H1 (cell line): ENCODE results near the gene TNNI2. TPM values are rescaled to one million over a fixed set of nuclear protein-coding genes. Genes with fewer than 3 reads are reported as not detected.

Source experiments
- CTCF ChIA-PET: fragments of 300-600 bp; sonication (Branson Sonifier 250); formaldehyde crosslinking; loops from one replicate; lab custom pipeline; 2021; ENCODE audit not compliant: partially characterized antibody; lab: Charles Lee
- POLR2A ChIA-PET: fragments of 300-600 bp; sonication (Branson Sonifier 250); formaldehyde crosslinking; loops from one replicate; lab custom pipeline; 2021; ENCODE audit warnings: inconsistent platforms; ENCODE audit not compliant: partially characterized antibody; lab: Charles Lee
- DNase-seq, 2 experiments: peaks; one replicate each; pipeline versions ENCODE4 v3.0.0 to v3.0.0-alpha.2; 2010 to 2022; ENCODE audit warnings: low spot score in 2 of 2, low read depth in 1 of 2, mixed read lengths in 1 of 2
- FAIRE-seq: peaks from 2 replicates; lab custom pipeline; 2011; peaks lifted over from hg19 to GRCh38; lab: Jason Lieb, UNC
- H2AFZ ChIP-seq: 2 replicates; pipeline ENCODE4 v1.8.1; 2012; ENCODE audit warnings: low read length, inconsistent platforms
- H2AK5ac ChIP-seq: 2 replicates; pipeline ENCODE4 v1.6.1; 2013; ENCODE audit warnings: low read depth, low read length
- H2BK120ac ChIP-seq: replicated peaks from 2 replicates; pipeline ENCODE3; 2013; ENCODE audit warnings: low read depth, low read length, inconsistent platforms
- H2BK12ac ChIP-seq: 2 replicates; pipeline ENCODE4 v1.6.1; 2013; ENCODE audit warnings: low read depth, low read length
- H2BK15ac ChIP-seq: 2 replicates; pipeline ENCODE4 v1.6.1; 2013; ENCODE audit warnings: low read length
- H2BK20ac ChIP-seq: 2 replicates; pipeline ENCODE4 v1.6.1; 2013; ENCODE audit warnings: low read length
- H2BK5ac ChIP-seq: 2 replicates; pipeline ENCODE4 v1.6.1; 2013; ENCODE audit warnings: low read depth, low read length
- H3K14ac ChIP-seq: 2 replicates; pipeline ENCODE4 v1.6.1; 2013; ENCODE audit warnings: inconsistent platforms; ENCODE audit not compliant: insufficient read length
- H3K18ac ChIP-seq: 2 replicates; pipeline ENCODE4 v1.6.1; 2013; ENCODE audit warnings: low read length; ENCODE audit errors: extremely low read depth
- H3K23ac ChIP-seq: 2 replicates; pipeline ENCODE4 v1.6.1; 2013; ENCODE audit warnings: inconsistent platforms; ENCODE audit not compliant: insufficient read length
- H3K23me2 ChIP-seq: 2 replicates; pipeline ENCODE4 v1.6.1; 2013; ENCODE audit warnings: low read depth, low read length
- H3K27ac ChIP-seq: 2 replicates; pipeline ENCODE4 v1.6.1; 2011; ENCODE audit warnings: low read depth, low read length, inconsistent platforms
- H3K27me3 ChIP-seq, 4 experiments: replicated peaks in 1 of 4; 1 replicate in 1 of 4; 2 replicates in 3 of 4; pipeline versions ENCODE4 v1.6.1 to v1.8.1; 2011 to 2013; ENCODE audit warnings: low read length in 3 of 4, mild to moderate bottlenecking in 3 of 4, inconsistent platforms in 2 of 4, mixed read lengths in 2 of 4, moderate library complexity in 1 of 4; ENCODE audit not compliant: control insufficient read depth in 3 of 4, insufficient read depth in 3 of 4; ENCODE audit errors: extremely low read depth in 1 of 4
- H3K36me3 ChIP-seq, 4 experiments: 2 replicates each; pipeline versions ENCODE4 v1.6.1 to v1.8.1; 2011 to 2013; ENCODE audit warnings: mild to moderate bottlenecking in 4 of 4, low read length in 3 of 4, moderate library complexity in 2 of 4, control low read depth in 1 of 4, inconsistent platforms in 1 of 4; ENCODE audit not compliant: insufficient read depth in 4 of 4, control insufficient read depth in 2 of 4
- H3K4ac ChIP-seq: replicated peaks from 2 replicates; pipeline ENCODE3; 2013; ENCODE audit warnings: low read length, low read depth, mixed read lengths, inconsistent platforms; ENCODE audit not compliant: insufficient read length
- H3K4me1 ChIP-seq, 4 experiments: replicated peaks in 1 of 4; 1 replicate in 1 of 4; 2 replicates in 3 of 4; pipeline versions ENCODE4 v1.6.1 to v1.8.1; 2011 to 2013; ENCODE audit warnings: low read length in 3 of 4, inconsistent platforms in 2 of 4, mixed read lengths in 1 of 4; ENCODE audit not compliant: insufficient read depth in 4 of 4, control insufficient read depth in 3 of 4
- H3K4me2 ChIP-seq, 2 experiments: 2 replicates each; pipeline versions ENCODE4 v1.6.1 to v1.8.1; 2011 to 2013; ENCODE audit warnings: low read depth in 2 of 2, low read length in 2 of 2, control low read depth in 1 of 2, inconsistent platforms in 1 of 2, mild to moderate bottlenecking in 1 of 2; ENCODE audit not compliant: insufficient read depth in 1 of 2
- H3K4me3 ChIP-seq, 4 experiments: fragments of 200-600, 300-600 bp in 1 of 4; sonication (generic), shearing (Covaris generic), sonication (Bioruptor Twin) in 1 of 4; 2 replicates each; pipeline versions ENCODE4 v1.5.1 to v1.8.1; 2011 to 2016; ENCODE audit warnings: low read length in 4 of 4, low read depth in 3 of 4, control low read depth in 2 of 4, inconsistent platforms in 2 of 4, mild to moderate bottlenecking in 2 of 4, mixed read lengths in 1 of 4, moderate library complexity in 1 of 4; ENCODE audit not compliant: insufficient read depth in 2 of 4; ENCODE audit errors: extremely low read depth in 1 of 4
- H3K56ac ChIP-seq: replicated peaks from 2 replicates; pipeline ENCODE3; 2013; ENCODE audit warnings: low read depth, mild to moderate bottlenecking, mixed read lengths, low read length, inconsistent platforms; ENCODE audit not compliant: insufficient read length
- H3K79me1 ChIP-seq: 2 replicates; pipeline ENCODE4 v1.6.1; 2013; ENCODE audit warnings: low read depth, low read length, control low read depth
- H3K79me2 ChIP-seq, 2 experiments: 2 replicates each; pipeline versions ENCODE4 v1.6.1 to v1.8.1; 2012 to 2013; ENCODE audit warnings: low read length in 2 of 2, mild to moderate bottlenecking in 2 of 2, inconsistent platforms in 1 of 2; ENCODE audit not compliant: insufficient read depth in 2 of 2, control insufficient read depth in 1 of 2
- H3K9ac ChIP-seq, 4 experiments: replicated peaks in 1 of 4; 1 replicate in 1 of 4; 2 replicates in 3 of 4; pipeline versions ENCODE4 v1.6.1 to v1.8.1; 2011 to 2013; ENCODE audit warnings: low read depth in 3 of 4, low read length in 3 of 4, control low read depth in 2 of 4, mild to moderate bottlenecking in 2 of 4, moderate library complexity in 2 of 4, inconsistent platforms in 1 of 4; ENCODE audit errors: extremely low read depth in 1 of 4
- H3K9me3 ChIP-seq, 2 experiments: 2 replicates each; pipeline versions ENCODE4 v1.6.1 to v1.8.1; 2012 to 2013; ENCODE audit warnings: mild to moderate bottlenecking in 2 of 2, moderate library complexity in 2 of 2, control low read depth in 1 of 2, inconsistent platforms in 1 of 2, low read depth in 1 of 2, low read length in 1 of 2, mixed read lengths in 1 of 2; ENCODE audit not compliant: insufficient read depth in 2 of 2
- H4K20me1 ChIP-seq, 2 experiments: replicated peaks in 1 of 2; 2 replicates each; pipeline versions ENCODE3 to v1.8.1; 2011 to 2013; ENCODE audit warnings: inconsistent platforms in 2 of 2, low read length in 2 of 2, mild to moderate bottlenecking in 1 of 2; ENCODE audit not compliant: insufficient read depth in 2 of 2, control insufficient read depth in 1 of 2
- H4K5ac ChIP-seq: 2 replicates; pipeline ENCODE4 v1.6.1; 2013; ENCODE audit warnings: low read length, low read depth, mixed read lengths, inconsistent platforms; ENCODE audit not compliant: insufficient read length
- H4K8ac ChIP-seq: 2 replicates; pipeline ENCODE4 v1.8.0; 2013; ENCODE audit warnings: mild to moderate bottlenecking, moderate library complexity, low read length, inconsistent platforms; ENCODE audit not compliant: insufficient read depth; ENCODE audit errors: extremely low read depth
- H4K91ac ChIP-seq: replicated peaks from 2 replicates; pipeline ENCODE3; 2013; ENCODE audit warnings: low read length, mixed read lengths, inconsistent platforms; ENCODE audit not compliant: insufficient read length
- EZH2 ChIP-seq: fragments of 200-600 bp; sonication (generic); IDR thresholded peaks from 2 replicates; pipeline ENCODE4 v1.7.1; 2012; ENCODE audit warnings: low read depth, mild to moderate bottlenecking, moderate library complexity, low read length, inconsistent platforms; ENCODE audit not compliant: severe bottlenecking
- NRF1 ChIP-seq: IDR thresholded peaks from 2 replicates; pipeline ENCODE4 v1.6.1; 2011; ENCODE audit warnings: mild to moderate bottlenecking, low read depth, low read length, improper control_type of control experiment
- POLR2AphosphoS5 ChIP-seq: IDR thresholded peaks from 2 replicates; pipeline ENCODE4 v1.6.1; 2011; ENCODE audit warnings: low read depth, low read length
- RAD21 ChIP-seq, 2 experiments: IDR thresholded peaks in 1 of 2; conservative IDR thresholded peaks in 1 of 2; 2 replicates each; pipeline ENCODE4 v1.6.1; 2011; ENCODE audit warnings: low read depth in 2 of 2, low read length in 2 of 2, improper control_type of control experiment in 1 of 2, inconsistent platforms in 1 of 2, mild to moderate bottlenecking in 1 of 2, moderate library complexity in 1 of 2
- TCF12 ChIP-seq: IDR thresholded peaks from 2 replicates; pipeline ENCODE4 v1.6.1; 2011; ENCODE audit warnings: low read depth, mild to moderate bottlenecking, low read length
- WGBS, 2 experiments: shearing (Covaris generic) in 1 of 2; methylation state at CpG; one replicate each; pipeline versions ENCODE4 v1.1.6 to v1.1.7; 2013 to 2015; ENCODE audit warnings: low lambda C conversion rate in 2 of 2, mixed read lengths in 2 of 2, inconsistent platforms in 1 of 2, low coverage in 1 of 2, missing lambda C conversion rate in 1 of 2; ENCODE audit not compliant: insufficient replicate concordance in 2 of 2, insufficient coverage in 1 of 2, insufficient read length in 1 of 2; ENCODE audit errors: extremely low coverage in 1 of 2, missing lambda C conversion rate in 1 of 2; 5-methylcytosine and 5-hydroxymethylcytosine counted together
- polyA plus RNA-seq, 7 experiments: library from polyadenylated mRNA; depleted of rRNA in 3 of 7; stranded (reverse) in 5 of 7; unstranded in 2 of 7; fragments of >200 nt in 5 of 7; fragments of 200-250 nt in 2 of 7; gene quantifications; 1 replicate in 5 of 7; 2 replicates in 1 of 7; 4 replicates in 1 of 7; pipeline versions ENCODE4 v1.2.1 to v1.2.3, GENCODE V29; 2011 to 2013; ENCODE audit warnings: missing spikeins in 2 of 7, mixed read lengths in 2 of 7
- total RNA-seq: library from RNA; stranded (reverse); fragmentation: NEBNext Ultra II Directional; extraction: Animal tissue kit (Norgen Biotek cat#: 25700); gene quantifications from 2 replicates; pipeline ENCODE4 v1.2.1, GENCODE V29; 2021

Gene TNNI2
- total and polyA plus RNA-seq, 2 of the 8 experiments (the other 6 are each of a cell fraction or from before 2014, with no cell fraction given), result not detected

DNA sequence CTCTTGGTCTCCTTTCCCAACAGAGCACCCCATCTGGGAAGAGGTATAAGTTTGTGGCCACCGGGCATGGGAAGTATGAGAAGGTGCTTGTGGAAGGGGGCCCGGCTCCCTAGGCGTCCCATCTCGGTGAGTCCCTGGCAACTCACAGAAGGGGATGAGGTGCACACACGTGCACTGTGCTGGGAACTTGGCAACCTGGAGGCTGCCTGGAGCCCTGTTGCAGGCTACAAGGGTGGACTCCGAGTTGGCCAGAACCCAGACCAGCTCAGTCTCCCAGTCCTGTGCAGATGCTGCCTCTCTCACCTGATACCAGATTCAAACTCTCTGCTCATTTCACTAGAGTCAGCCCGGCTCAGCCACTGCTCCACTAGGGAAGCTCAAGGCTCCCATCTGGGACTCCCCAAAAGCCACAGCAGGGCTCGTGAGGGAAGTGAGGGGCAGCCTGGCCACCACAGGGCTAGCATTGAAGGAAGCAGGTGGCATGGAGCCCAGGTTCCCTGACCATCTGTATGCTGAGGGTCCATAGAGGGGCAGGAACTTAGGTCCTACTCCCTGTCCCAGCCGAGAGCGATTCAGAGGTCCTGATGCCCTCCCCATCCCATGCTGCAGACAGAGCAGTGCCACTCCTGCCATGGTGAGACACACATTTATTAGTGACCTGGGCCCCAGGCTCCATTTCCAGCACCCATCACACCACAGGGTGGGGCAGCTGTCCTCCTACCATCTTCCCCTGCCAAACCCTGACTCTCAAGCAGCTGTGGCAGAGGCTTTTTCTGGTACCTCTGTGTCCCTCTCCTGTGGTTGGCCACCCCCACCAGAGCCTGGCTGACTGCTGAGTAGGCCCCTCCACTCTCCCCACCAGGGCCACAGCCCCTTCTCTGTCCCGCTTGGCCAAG is 48.9 kb downstream of the TNNI2 start:
- H3K9ac ChIP-seq, result no peak overlapping the region
- no peaks in the 10 kb centered on the region for H3K36me3 ChIP-seq
- CTCF ChIA-PET, result interaction anchor here (0.7 to 4.0 kb wide), 11 partner anchors 9 to 268 kb away, joined by 3 to 39 read pairs (median 6); no protein-coding TSS in a partner anchor
- H2AK5ac ChIP-seq, result no peak overlapping the region
- FAIRE-seq (no peak), DNase-seq (no peak)
- H3K9me3 ChIP-seq, result no peaks in the 10 kb centered on the region
- no peak overlapping the region for H2BK120ac ChIP-seq
- H3K4me2 ChIP-seq, result no peak overlapping the region
- no peak overlapping the region for H2BK5ac ChIP-seq
- H2BK15ac ChIP-seq, result no peak overlapping the region
- no peak overlapping the region for H3K23ac ChIP-seq
- no peak overlapping the region for H3K14ac ChIP-seq
- WGBS, 2 experiments, result 87% methylated on average over 11 of the region's 11 CpGs; no CpG with 5 or more reads in 1 of the 2 experiments
- no peak overlapping the region for H4K5ac ChIP-seq
- peaks cover 19% of the 10 kb centered on the region; the same call in 1 of the 2 replicates for H3K23me2 ChIP-seq
- H4K20me1 ChIP-seq, result peaks cover 0 to 1% of the 10 kb centered on the region in 2 experiments
- no peaks in the 10 kb centered on the region for H3K79me1 ChIP-seq
- no peak for TF ChIP-seq NRF1
- TF ChIP-seq RAD21 (IDR thresholded peaks at IDR 0.05 in 1 of 2, conservative IDR thresholded peaks at IDR 0.05 in 1 of 2; ENCODE audit: low read depth in 2 of 2, low read length in 2 of 2), result no peak
- no peak for TF ChIP-seq TCF12
- TF ChIP-seq POLR2AphosphoS5, result no peak
- TF ChIP-seq EZH2, result no peak
- no peak overlapping the region for H3K56ac ChIP-seq
- no peak overlapping the region for H3K27ac ChIP-seq
- peaks cover 0 to 2% (median under 1%) of the 10 kb centered on the region in 4 experiments; a peak in 3 of 7 replicates for H3K4me1 ChIP-seq
- H3K4ac ChIP-seq, result no peak overlapping the region
- no peak overlapping the region for H2BK20ac ChIP-seq
- H3K79me2 ChIP-seq, result no peaks in the 10 kb centered on the region
- H2BK12ac ChIP-seq, result no peak overlapping the region
- H3K4me3 ChIP-seq, result no peak overlapping the region
- no peak overlapping the region for H2AFZ ChIP-seq
- H4K8ac ChIP-seq, result no peak overlapping the region
- no peaks in the 10 kb centered on the region; a peak in 1 of 7 replicates for H3K27me3 ChIP-seq
- POLR2A ChIA-PET, result interaction anchor here (0.6 kb wide), 1 partner anchor 1073 kb away, joined by 3 read pairs; no protein-coding TSS in a partner anchor
- no peak overlapping the region for H3K18ac ChIP-seq
- peak overlapping the region; percentile 27 for H4K91ac ChIP-seq
